IMR-90 (cell line): ENCODE data around the gene CANT1. TPM values are rescaled to one million over a fixed set of nuclear protein-coding genes. Genes with fewer than 3 reads are reported as not detected.

ENCODE experiments used
- ATAC-seq: fragments of 200-7000 bp; cut with Tn5 transposase; 2 replicates; pipeline ENCODE4 v1.9.1; 2020; ENCODE audit warnings: low read depth, mild to moderate bottlenecking, moderate library complexity
- BruUV-seq: library from RNA; stranded (reverse); fragments of 400-500 nt; replicated peaks from 2 replicates; lab custom pipeline; 2021; lab: Mats Ljungman, UMichigan
- CTCF ChIA-PET: fragments of 300-600 bp; formaldehyde crosslinking; extraction: SDS; loops from one replicate; lab custom pipeline; 2021; ENCODE audit warnings: antibody characterized with exemption; lab: Yijun Ruan, JAX
- POLR2A ChIA-PET: fragments of 300-600 bp; sonication (Branson Sonifier 250); formaldehyde crosslinking; loops from one replicate; lab custom pipeline; 2022; ENCODE audit warnings: antibody characterized with exemption; ENCODE audit not compliant: unreplicated experiment; lab: Charles Lee
- DNase-seq: peaks from one replicate; pipeline ENCODE4 v3.0.0; 2013
- H2AFZ ChIP-seq: replicated peaks from 2 replicates; pipeline ENCODE3; 2013; ENCODE audit warnings: low read length, mild to moderate bottlenecking; ENCODE audit not compliant: poor library complexity
- H2AK5ac ChIP-seq: 2 replicates; pipeline ENCODE4 v1.6.1; 2013; ENCODE audit warnings: low read depth, low read length, inconsistent platforms
- H2AK9ac ChIP-seq: replicated peaks from 2 replicates; pipeline ENCODE3; 2013; ENCODE audit warnings: mild to moderate bottlenecking, low read depth, low read length, moderate library complexity; ENCODE audit not compliant: poor library complexity
- H2BK120ac ChIP-seq: 2 replicates; pipeline ENCODE4 v1.6.1; 2013; ENCODE audit warnings: low read depth, low read length, inconsistent platforms
- H2BK15ac ChIP-seq: 3 replicates; pipeline ENCODE4 v1.6.1; 2013; ENCODE audit warnings: low read depth, low read length, inconsistent platforms
- H2BK20ac ChIP-seq: 2 replicates; pipeline ENCODE4 v1.6.1; 2013; ENCODE audit warnings: low read depth, mild to moderate bottlenecking, inconsistent platforms, low read length, moderate library complexity
- H2BK5ac ChIP-seq: 2 replicates; pipeline ENCODE4 v1.6.1; 2013; ENCODE audit warnings: mild to moderate bottlenecking, low read depth, low read length, inconsistent platforms; ENCODE audit not compliant: poor library complexity, severe bottlenecking
- H3K14ac ChIP-seq: replicated peaks from 2 replicates; pipeline ENCODE4 v1.6.1; 2013; ENCODE audit warnings: low read depth, low read length, inconsistent platforms
- H3K18ac ChIP-seq: 2 replicates; pipeline ENCODE4 v1.6.1; 2013; ENCODE audit warnings: low read depth, low read length, control low read depth
- H3K23ac ChIP-seq: 2 replicates; pipeline ENCODE4 v1.6.1; 2013; ENCODE audit warnings: low read depth, low read length, inconsistent platforms
- H3K27ac ChIP-seq: 2 replicates; pipeline ENCODE4 v1.5.1; 2013; ENCODE audit warnings: mild to moderate bottlenecking, control low read depth, low read length; ENCODE audit not compliant: insufficient read depth
- H3K27me3 ChIP-seq: 2 replicates; pipeline ENCODE4 v1.6.1; 2013; ENCODE audit warnings: low read length; ENCODE audit not compliant: control insufficient read depth, insufficient read depth
- H3K36me3 ChIP-seq: 2 replicates; pipeline ENCODE4 v1.6.1; 2013; ENCODE audit warnings: low read length, mixed read lengths; ENCODE audit not compliant: control insufficient read depth, insufficient read depth
- H3K4ac ChIP-seq: 2 replicates; pipeline ENCODE4 v1.6.1; 2013; ENCODE audit warnings: low read depth, low read length, inconsistent platforms
- H3K4me1 ChIP-seq: 2 replicates; pipeline ENCODE4 v1.6.1; 2013; ENCODE audit warnings: low read length, mixed read lengths; ENCODE audit not compliant: control insufficient read depth, insufficient read depth
- H3K4me2 ChIP-seq: 2 replicates; pipeline ENCODE4 v1.6.1; 2013; ENCODE audit warnings: low read depth, mild to moderate bottlenecking, control low read depth, low read length, moderate library complexity
- H3K4me3 ChIP-seq: 2 replicates; pipeline ENCODE4 v1.5.1; 2013; ENCODE audit warnings: low read depth, mild to moderate bottlenecking, control low read depth, low read length, moderate library complexity; ENCODE audit not compliant: insufficient read depth
- H3K56ac ChIP-seq: 2 replicates; pipeline ENCODE4 v1.6.1; 2013; ENCODE audit warnings: low read length, inconsistent platforms; ENCODE audit not compliant: insufficient read depth; ENCODE audit errors: extremely low read depth
- H3K79me1 ChIP-seq, 2 experiments: 2 replicates each; pipeline ENCODE4 v1.6.1; 2013; ENCODE audit warnings: low read length in 2 of 2, inconsistent platforms in 1 of 2, low read depth in 1 of 2
- H3K9ac ChIP-seq: 2 replicates; pipeline ENCODE4 v1.6.1; 2013; ENCODE audit warnings: low read depth, low read length, control low read depth
- H3K9me1 ChIP-seq: 2 replicates; pipeline ENCODE4 v1.6.1; 2013; ENCODE audit warnings: low read length, inconsistent platforms; ENCODE audit not compliant: insufficient read depth
- H3K9me3 ChIP-seq: 2 replicates; pipeline ENCODE4 v1.6.1; 2013; ENCODE audit warnings: low read length; ENCODE audit not compliant: control insufficient read depth, insufficient read depth
- H4K20me1 ChIP-seq: 2 replicates; pipeline ENCODE4 v1.6.1; 2013; ENCODE audit warnings: low read length, inconsistent platforms; ENCODE audit not compliant: insufficient read depth
- H4K5ac ChIP-seq: 2 replicates; pipeline ENCODE4 v1.6.1; 2013; ENCODE audit warnings: mild to moderate bottlenecking, low read depth, low read length, control low read depth
- H4K8ac ChIP-seq, 2 experiments: 2 replicates each; pipeline ENCODE4 v1.6.1; 2013; ENCODE audit warnings: low read depth in 2 of 2, low read length in 2 of 2, control low read depth in 1 of 2, inconsistent platforms in 1 of 2
- H4K91ac ChIP-seq: 2 replicates; pipeline ENCODE4 v1.6.1; 2013; ENCODE audit warnings: low read depth, low read length, inconsistent platforms; ENCODE audit not compliant: insufficient read depth
- BHLHE40 ChIP-seq: fragments of 150-350 bp; IDR thresholded peaks from 2 replicates; pipeline ENCODE4 v1.6.1; 2016; ENCODE audit warnings: mild to moderate bottlenecking, low read depth, low read length
- CHD1 ChIP-seq: IDR thresholded peaks from 2 replicates; pipeline ENCODE4 v1.6.1; 2012; ENCODE audit warnings: low read depth, low read length, improper control_type of control experiment
- CTCF ChIP-seq: conservative IDR thresholded peaks from 2 replicates; pipeline ENCODE4 v1.5.1; 2012; ENCODE audit warnings: mild to moderate bottlenecking, low read depth, low read length, improper control_type of control experiment
- MAZ ChIP-seq: IDR thresholded peaks from 2 replicates; pipeline ENCODE4 v1.6.1; 2012; ENCODE audit warnings: low read depth, mild to moderate bottlenecking, low read length, improper control_type of control experiment, moderate library complexity, borderline replicate concordance
- MXI1 ChIP-seq: IDR thresholded peaks from 2 replicates; pipeline ENCODE4 v1.6.1; 2012; ENCODE audit warnings: low read depth, mild to moderate bottlenecking, low read length, moderate library complexity, borderline replicate concordance
- NFE2L2 ChIP-seq: fragments of 150-350 bp; IDR thresholded peaks from 2 replicates; pipeline ENCODE4 v1.6.1; 2016; ENCODE audit warnings: low read depth, mild to moderate bottlenecking, low read length
- RAD21 ChIP-seq: IDR thresholded peaks from 2 replicates; pipeline ENCODE4 v1.6.1; 2012; ENCODE audit warnings: low read length, improper control_type of control experiment
- RCOR1 ChIP-seq: IDR thresholded peaks from 2 replicates; pipeline ENCODE4 v1.6.1; 2012; ENCODE audit warnings: mild to moderate bottlenecking, low read length, improper control_type of control experiment; ENCODE audit not compliant: insufficient replicate concordance
- WGBS, 2 experiments: methylation state at CpG; one replicate each; pipeline versions ENCODE4 v1.1.5 to v1.1.7; 2013; ENCODE audit warnings: missing lambda C conversion rate in 2 of 2; ENCODE audit not compliant: insufficient read length in 1 of 2; ENCODE audit errors: extremely low coverage in 2 of 2; 5-methylcytosine and 5-hydroxymethylcytosine counted together
- dilution Hi-C: fragments of 300-500 bp; cut with HindIII; formaldehyde crosslinking; loops from one replicate; pipeline ENCODE4 v1.14.3; 2018; ENCODE audit warnings: low sequenced_read_pairs; ENCODE audit not compliant: unreplicated experiment
- in situ Hi-C: fragments of 300-500 bp; cut with MboI; formaldehyde crosslinking; loops from 3 replicates; pipeline ENCODE4 v1.14.3; 2019; ENCODE audit warnings: low sequenced_read_pairs, inconsistent platforms, mixed read lengths
- intact Hi-C: fragments of 100-400 bp; cut with micrococcal nuclease; formaldehyde crosslinking; loops from 2 replicates; pipeline ENCODE4 v1.10.0; 2022
- polyA plus RNA-seq, 3 experiments: library from polyadenylated mRNA; depleted of rRNA; stranded (reverse); fragments of >200 nt; gene quantifications; 2 replicates each; pipeline ENCODE4 v1.2.3, GENCODE V29; 2012; ENCODE audit warnings: low replicate concordance in 1 of 3
- total RNA-seq: library from RNA; depleted of rRNA; stranded (reverse); fragments of >200 nt; gene quantifications from 2 replicates; pipeline ENCODE4 v1.2.3, GENCODE V29; 2012

Gene CANT1
- total and polyA plus RNA-seq, 2 of the 4 experiments (the other 2 are of a cell fraction): 51.8 to 73.4 TPM

DNA sequence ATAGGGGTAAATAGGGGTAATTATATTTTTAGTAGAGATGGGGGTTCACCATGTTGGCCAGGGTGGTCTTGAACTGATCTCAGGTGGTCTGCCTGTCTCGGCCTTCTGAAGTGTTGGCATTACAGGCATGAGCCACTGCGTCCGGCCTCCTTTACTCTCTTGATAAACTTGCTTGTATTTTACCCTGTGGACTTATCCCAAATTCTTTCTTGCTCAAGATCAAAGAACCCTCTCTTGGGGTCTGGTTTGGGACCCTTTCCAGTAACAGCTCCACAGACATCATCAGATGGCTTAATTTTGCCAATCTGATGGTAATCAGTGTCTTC lies 8.8 kb upstream of the CANT1 start:
- no peak for ATAC-seq

More for the DNA sequence above, 8.8 kb upstream of the CANT1 start:
- Histone ChIP-seq H2BK20ac (no peak overlapping the region), H2AK9ac (no peak overlapping the region), H3K79me1 (no peaks in the 10 kb centered on the region), H4K91ac (no peak overlapping the region), H3K4ac (no peak overlapping the region), H4K5ac (no peak overlapping the region), H3K9me1 (no peaks in the 10 kb centered on the region), H3K4me2 (no peak overlapping the region), H3K4me3 (no peak overlapping the region), H3K18ac (no peak overlapping the region), H3K23ac (no peak overlapping the region), H2BK5ac (no peak overlapping the region), H2AK5ac (no peak overlapping the region), H3K9ac (no peak overlapping the region), H3K27me3 (peaks cover 2% of the 10 kb centered on the region; the same call in 1 of the 2 replicates), H4K8ac (no peak overlapping the region), H4K20me1 (no peaks in the 10 kb centered on the region), H3K36me3 (no peaks in the 10 kb centered on the region), H2BK15ac (no peak overlapping the region), H3K56ac (no peak overlapping the region), H3K14ac (no peak overlapping the region), H3K9me3 (no peaks in the 10 kb centered on the region), H2AFZ (no peak overlapping the region), H3K27ac (no peak overlapping the region), H3K4me1 (peaks cover 11% of the 10 kb centered on the region), H2BK120ac (no peak overlapping the region)
- BruUV-seq: no TSS peak
- CTCF ChIA-PET: interaction anchor here (0.6 to 3.6 kb wide), 3 partner anchors 22 to 64 kb away, joined by 3 to 19 read pairs (median 5); no protein-coding TSS in a partner anchor
- dilution Hi-C loops: no loop called here
- no CpG with 5 or more reads among the region's 3 CpGs for WGBS, 2 experiments
- TF ChIP-seq RAD21 (no peak), NFE2L2 (no peak), CHD1 (no peak), CTCF (no peak), MXI1 (no peak), MAZ (no peak), RCOR1 (no peak), BHLHE40 (no peak)
- POLR2A ChIA-PET: no interaction called here
- no peak for DNase-seq
- in situ Hi-C loops: loop anchor here (10.0 kb wide), 1 partner anchor 376 kb away; no protein-coding TSS in a partner anchor
- intact Hi-C loops: no loop called here
